Loucy (cell line): ENCODE measurements around the gene SAPCD1.

ENCODE experiments used
- EZH2phosphoT487 ChIP-seq: fragments of 200-600 bp; IDR thresholded peaks from 2 replicates; pipeline ENCODE4 v1.6.1; 2018; ENCODE audit warnings: antibody characterized with exemption, mild to moderate bottlenecking, moderate library complexity, borderline replicate concordance
- TF ChIP-seq, protein P1 (sequence below): fragments of 200-600 bp; sonication (generic); conservative IDR thresholded peaks from 2 replicates; pipeline ENCODE4 v1.5.1; 2014; ENCODE audit warnings: mild to moderate bottlenecking, antibody characterized with exemption, low read length

DNA sequence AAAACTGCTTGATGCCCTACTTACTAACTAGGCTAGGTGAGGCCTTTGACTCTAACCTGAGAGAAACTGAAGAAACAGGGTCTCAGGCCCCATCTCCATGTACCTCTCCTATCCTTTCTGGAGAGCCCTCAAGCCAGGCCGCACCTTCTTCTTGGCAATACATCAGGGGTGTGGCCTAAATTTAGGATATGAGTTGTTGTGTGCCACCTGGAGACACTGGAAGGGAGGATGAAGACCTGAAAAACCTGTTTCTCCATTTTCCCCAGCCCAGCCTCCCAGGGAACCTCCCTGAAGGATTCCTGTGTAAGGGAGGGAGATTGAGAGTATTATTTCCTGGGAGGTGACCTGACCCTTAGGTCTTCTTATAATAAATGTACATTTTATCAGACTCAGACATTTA, 44.2 kb upstream of the SAPCD1 start:
- TF ChIP-seq, protein P1, sequence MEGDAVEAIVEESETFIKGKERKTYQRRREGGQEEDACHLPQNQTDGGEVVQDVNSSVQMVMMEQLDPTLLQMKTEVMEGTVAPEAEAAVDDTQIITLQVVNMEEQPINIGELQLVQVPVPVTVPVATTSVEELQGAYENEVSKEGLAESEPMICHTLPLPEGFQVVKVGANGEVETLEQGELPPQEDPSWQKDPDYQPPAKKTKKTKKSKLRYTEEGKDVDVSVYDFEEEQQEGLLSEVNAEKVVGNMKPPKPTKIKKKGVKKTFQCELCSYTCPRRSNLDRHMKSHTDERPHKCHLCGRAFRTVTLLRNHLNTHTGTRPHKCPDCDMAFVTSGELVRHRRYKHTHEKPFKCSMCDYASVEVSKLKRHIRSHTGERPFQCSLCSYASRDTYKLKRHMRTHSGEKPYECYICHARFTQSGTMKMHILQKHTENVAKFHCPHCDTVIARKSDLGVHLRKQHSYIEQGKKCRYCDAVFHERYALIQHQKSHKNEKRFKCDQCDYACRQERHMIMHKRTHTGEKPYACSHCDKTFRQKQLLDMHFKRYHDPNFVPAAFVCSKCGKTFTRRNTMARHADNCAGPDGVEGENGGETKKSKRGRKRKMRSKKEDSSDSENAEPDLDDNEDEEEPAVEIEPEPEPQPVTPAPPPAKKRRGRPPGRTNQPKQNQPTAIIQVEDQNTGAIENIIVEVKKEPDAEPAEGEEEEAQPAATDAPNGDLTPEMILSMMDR = no peak
- TF ChIP-seq EZH2phosphoT487 = no peak
